ENCODE measurements around the gene MSTN.

MSTN gene

GRCh38 chr2:190062601-190063000 lies at the start of gene MSTN:
TSS of gene MSTN (minus strand) at chr2:190062729. CDS start at chr2:190062596, 133 bp downstream.
- no peak for DNase-seq

DNA sequence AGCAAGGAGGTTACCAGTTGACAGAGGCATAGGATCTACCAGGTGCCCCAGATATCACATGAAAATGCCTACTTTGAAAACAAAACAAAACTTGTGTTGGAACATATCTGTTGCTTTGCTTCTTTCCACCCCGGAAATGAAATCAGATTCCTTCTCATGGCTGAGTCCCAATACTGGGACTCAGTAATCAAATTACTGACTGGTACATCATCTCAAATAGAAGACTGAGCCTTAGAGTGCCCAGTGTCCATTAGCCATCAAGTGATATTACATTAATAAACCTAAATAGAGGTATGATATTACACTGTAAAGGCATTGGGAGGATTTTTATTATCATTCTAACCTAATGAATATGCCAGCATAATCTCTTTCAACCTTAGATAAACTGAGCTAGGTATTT lies 48.6 kb upstream of the MSTN start:
- no peak for DNase-seq

DNA sequence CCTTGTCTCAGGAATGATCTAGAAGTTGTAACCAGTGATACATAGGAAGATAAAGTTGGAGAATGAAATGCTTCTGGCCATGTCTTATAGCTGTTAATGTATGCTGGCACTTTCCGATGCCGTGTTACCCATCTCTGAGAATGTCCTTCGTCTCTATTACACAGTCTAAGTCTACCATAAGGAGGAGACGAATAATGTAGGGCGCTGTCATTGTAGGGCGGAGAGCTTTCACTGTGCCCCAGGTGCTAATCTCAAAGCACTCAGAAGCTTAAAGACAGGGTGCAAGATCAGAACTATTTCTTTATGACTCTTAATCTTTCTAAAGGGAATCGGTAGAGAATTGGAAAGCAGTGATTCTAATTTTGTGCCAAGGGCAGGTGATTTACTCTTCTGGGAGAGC lies 48.2 kb upstream of the MSTN start:
- DNase-seq, result no peak

DNA sequence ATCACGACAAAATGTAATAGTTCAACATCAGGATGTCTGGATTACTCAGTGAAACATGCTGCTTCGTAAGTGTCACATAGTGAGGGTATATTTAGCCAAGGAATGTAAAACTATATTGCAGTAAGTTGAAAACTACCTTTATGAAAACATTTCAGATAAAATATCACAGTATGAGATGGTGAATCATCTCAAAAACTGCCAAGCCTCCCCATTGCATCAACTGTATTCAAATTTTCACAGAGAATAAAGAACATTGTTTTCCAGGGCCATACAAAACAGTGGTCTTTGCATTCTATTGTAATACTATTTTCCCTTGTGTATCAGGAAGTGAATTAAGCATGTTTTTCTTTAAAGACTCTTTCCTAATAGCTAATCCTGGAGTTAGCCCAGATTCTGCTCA lies 47.6 kb upstream of the MSTN start:
- DNase-seq, result no peak

GRCh38 chr2:190107409-190107808 lies 44.9 kb upstream of the MSTN start:
- DNase-seq, result no peak

DNA sequence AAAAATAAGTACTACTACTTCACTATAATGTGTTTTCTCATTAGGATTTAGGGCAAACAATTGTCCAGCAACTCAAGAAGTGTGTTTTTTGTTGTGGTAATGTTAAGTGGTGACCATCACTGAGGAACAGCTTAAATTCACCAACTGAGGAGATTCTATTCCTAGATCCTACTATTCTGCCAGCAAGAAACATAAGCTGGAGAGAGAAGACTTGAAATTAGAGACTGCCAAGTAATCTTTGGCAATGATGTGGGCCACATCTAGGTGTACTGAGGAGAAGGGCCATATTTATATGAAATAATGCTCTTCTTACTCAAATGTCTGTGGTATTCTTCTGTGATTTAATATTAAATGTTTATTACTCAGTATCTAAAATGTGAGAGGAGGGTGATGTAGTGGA lies 44.3 kb upstream of the MSTN start:
- no peak for DNase-seq

GRCh38 chr2:190105554-190105953 lies 43.0 kb upstream of the MSTN start:
- DNase-seq, result no peak

- DNase-seq, result no peak
Observed at GRCh38 chr2:190103144-190103543, 40.6 kb upstream of the MSTN start.

GRCh38 chr2:190099890-190100697 lies 37.6 kb upstream of the MSTN start:
- DNase-seq, result no peak

GRCh38 chr2:190098851-190099250 lies 36.3 kb upstream of the MSTN start:
- DNase-seq, result no peak

GRCh38 chr2:190097115-190097514 lies 34.6 kb upstream of the MSTN start:
- DNase-seq, result no peak

DNA sequence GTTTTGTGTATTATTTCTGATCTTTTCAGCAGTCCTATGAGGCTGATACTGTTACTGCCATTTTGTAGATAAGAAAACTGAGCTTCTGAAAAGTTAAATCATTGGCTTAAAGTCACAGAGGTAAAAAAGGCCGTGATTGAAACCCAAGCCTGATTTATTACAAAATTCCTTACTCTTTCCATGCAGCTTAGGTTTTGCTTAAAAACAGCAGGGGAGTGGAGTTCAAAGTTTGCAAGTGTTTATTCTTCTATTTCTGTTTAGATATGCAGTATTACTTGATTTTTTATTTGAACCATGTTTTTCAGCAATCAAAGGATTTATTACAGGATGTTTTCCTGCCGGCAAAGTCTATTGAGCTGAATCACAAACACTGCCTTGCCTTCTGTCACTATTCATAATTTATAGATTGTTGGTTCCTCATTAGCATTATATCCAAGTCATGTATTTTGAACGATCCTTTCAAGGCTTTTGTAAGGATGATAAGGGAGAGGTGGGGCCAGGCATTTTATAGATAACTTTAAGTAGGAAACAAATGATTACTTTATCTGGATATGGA lies 31.9 kb upstream of the MSTN start:
- DNase-seq, result no peak

DNA sequence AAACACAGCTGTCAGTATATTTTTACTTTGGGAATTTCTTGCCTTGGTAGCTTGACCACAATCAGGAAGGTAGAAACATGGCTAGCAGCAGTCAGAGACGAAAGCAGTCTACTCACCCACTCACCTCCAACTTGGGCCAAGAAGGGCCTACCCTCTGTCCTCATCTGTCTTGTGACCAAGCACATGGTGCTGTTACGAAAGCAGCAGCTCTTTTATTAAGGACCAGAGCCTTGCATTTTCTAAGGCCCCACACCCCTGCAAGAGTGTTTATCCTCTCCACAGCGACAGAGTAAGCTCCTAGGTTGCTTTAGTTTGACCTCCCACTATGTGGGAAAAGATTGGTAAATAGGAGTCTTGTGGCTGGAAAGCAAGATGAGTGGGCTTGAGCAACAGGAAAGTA lies 31.3 kb upstream of the MSTN start:
- DNase-seq, result no peak

DNA sequence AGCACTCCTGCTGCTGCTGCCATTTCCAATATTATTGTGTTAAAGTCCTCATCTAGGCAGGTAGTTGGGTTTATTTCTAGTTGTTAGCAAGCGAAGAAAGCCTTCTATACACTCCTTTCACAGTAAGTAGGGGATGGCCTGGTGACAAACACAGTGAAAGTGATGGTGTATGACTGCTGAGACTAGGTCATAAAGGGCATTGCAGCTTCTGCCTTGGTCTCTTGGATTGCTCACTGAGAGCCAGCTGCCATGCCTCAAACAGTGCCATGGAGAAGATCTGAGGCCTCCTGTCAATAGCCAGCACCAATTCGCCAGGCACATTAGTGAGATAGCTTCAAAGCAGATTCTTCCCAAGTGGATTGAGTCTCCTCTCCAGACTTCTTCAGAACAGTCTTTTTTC lies 27.6 kb upstream of the MSTN start:
- no peak for DNase-seq

DNA sequence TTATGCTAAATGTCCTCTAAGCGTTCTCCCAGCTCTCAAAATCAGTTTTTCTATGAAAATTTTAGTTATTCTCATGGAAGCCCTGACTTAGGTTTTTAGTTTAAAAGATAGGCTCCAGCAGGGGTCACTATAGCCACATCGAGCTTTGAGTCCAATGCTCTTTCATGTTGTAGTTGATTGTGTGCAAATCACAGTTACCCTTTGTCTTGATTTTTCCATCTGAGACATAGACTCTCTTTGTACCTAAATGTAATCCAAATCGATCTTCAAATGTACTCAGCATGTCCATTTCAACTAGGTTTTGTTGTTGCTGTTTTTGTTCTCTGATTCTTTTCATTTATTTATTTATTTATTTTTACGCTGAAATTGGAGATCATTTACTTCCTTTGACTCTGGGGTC lies 26.4 kb upstream of the MSTN start:
- no peak for DNase-seq

DNA sequence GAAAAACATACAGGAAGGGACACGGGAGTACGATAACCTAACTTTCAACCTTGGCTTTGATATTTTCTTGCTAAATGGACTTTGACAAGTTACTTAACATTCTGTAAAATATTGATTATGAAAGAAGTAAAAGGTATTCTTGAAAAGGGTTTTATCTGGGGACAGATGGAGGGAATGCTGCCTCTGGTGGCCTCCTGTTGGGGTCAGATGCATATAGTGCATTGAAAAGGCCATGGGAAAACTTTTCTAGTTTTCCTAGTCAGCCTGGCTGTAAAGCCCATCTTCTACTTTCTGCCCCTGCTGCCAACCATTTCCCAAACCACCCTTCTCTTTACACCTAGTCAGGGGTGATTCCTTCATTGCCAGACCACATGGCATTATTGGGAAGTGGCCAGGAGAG lies 22.2 kb upstream of the MSTN start:
- no peak for DNase-seq

DNA sequence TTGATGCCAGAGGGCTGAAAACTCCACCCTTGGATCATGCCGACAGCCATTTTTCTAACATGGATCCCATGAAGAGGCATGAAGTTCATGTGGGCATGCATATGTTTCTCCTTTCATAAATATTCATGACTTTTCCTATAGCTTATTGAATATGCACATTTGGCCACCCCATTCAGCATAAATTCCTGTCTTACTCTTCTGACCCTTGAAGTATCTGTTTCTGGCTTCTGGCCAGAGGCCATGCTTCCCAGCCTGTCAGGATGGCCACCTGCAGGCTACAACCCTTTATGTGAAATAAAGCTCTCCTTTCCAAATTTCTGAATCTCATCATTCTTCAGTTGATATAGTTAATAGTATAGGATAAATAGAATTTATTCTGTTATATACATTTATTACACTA lies 19.6 kb upstream of the MSTN start:
- no peak for DNase-seq

DNA sequence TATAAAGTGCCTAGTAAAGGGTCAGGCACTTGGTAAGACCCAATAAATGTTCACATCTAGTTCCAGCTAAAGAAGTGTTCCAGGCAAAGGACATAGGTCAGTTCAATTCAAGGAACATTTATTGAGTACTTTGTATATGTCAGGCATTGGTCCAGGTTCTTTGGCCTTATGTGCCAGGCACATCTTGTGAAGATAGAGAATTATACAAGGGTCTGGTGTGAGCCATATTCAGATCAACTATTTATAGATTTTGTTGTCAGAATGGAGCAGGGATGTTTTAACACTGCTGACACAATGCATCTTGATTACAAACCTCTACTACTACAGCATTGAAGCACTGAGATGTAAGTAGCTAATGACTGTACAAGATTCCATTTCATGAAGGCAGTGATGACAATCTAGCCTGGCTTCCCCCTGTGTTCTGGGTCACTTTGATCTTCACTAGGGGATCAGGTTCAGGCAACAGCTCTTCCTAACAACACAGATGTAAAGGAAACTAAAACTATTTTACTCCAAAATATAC lies 18.1 kb upstream of the MSTN start:
- no peak for DNase-seq

DNA sequence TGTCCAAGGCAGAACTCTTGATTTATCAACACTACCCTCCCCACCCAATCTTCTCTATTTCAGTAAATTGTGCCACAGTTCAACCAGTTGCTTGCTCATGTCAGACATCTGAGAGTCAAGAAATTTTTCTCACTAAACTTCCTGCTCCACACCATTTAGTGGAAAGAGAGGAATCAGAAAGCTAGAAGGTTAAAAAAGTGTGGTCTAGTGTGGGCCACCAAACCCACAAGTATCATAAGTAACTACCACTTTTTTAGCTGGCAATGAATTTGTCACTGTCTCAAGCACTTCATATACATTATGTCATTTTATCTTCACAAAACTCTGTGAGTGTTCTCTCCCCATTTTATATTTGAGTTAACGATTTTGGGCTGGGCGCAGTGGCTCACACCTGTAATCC lies 16.6 kb upstream of the MSTN start:
- DNase-seq, result no peak

- no peak for DNase-seq
Observed at GRCh38 chr2:190075623-190076022, 13.1 kb upstream of the MSTN start.

DNA sequence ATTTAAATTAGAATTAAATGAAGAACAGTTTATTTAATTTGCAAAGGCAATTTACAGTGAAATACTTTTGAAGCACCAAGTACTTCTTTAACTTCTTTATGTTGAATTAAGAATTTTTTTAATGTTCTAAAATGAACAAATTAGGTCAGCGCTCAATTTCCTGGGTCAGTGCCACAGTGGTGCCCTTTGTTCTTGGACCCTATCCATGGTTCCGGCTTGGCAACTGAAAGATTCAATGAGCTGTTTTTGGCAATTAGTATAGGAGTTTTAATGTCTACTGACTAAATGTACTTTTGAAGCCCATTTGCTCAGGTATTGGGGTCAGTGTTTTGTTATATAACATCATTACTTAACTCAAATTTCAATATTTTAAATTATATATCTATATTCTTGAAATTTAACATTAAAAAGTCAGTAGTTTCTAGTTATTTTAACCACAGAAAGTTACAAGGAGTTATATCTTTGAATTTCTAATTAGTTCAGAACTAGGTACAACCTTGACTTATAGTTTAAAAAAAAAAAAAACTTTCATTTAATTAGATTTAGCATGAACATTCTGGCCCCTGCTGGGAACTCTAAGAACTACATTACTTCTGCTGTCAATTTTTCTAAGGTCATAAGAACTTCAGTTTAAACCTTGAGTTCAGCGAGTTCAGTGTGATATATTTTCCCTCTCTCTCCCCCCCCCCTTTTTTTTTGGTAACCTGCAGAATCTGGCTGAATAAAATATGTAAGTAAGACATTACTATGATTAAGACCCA lies 7.6 kb upstream of the MSTN start:
- DNase-seq, result no peak

GRCh38 chr2:190068764-190069163 lies 6.2 kb upstream of the MSTN start:
- DNase-seq, result no peak

- no peak for DNase-seq
Observed at GRCh38 chr2:190065839-190066238, 3.3 kb upstream of the MSTN start.

GRCh38 chr2:190063624-190064023 lies 1.1 kb upstream of the MSTN start:
- DNase-seq, result no peak
